HFFc6 (cell line): ENCODE results near the gene SREK1IP1. TPM values are rescaled to one million over a fixed set of nuclear protein-coding genes. Genes with fewer than 3 reads are reported as not detected.

Experiments
- DNase-seq: peaks from one replicate; pipeline ENCODE4 v3.0.0-alpha.2; 2018
- H3K27ac Mint-ChIP-seq: 2 replicates; pipeline ENCODE4 v1.8.0; 2020; ENCODE audit warnings: mild to moderate bottlenecking, mixed read lengths
- H3K27me3 Mint-ChIP-seq: 2 replicates; pipeline ENCODE4 v1.8.0; 2021; ENCODE audit warnings: mild to moderate bottlenecking, moderate library complexity, mixed read lengths; ENCODE audit not compliant: insufficient read depth
- H3K36me3 Mint-ChIP-seq: 2 replicates; pipeline ENCODE4 v1.8.0; 2021; ENCODE audit warnings: low read depth, mixed read lengths
- H3K4me1 Mint-ChIP-seq: 2 replicates; pipeline ENCODE4 v1.8.0; 2020; ENCODE audit warnings: low read depth, mixed read lengths
- H3K4me3 Mint-ChIP-seq: 2 replicates; pipeline ENCODE4 v1.8.0; 2020; ENCODE audit warnings: mild to moderate bottlenecking, moderate library complexity, mixed read lengths
- H3K9me3 Mint-ChIP-seq: 2 replicates; pipeline ENCODE4 v1.8.0; 2020; ENCODE audit warnings: mild to moderate bottlenecking, mixed read lengths
- CTCF ChIP-seq: fragments of 200-600 bp; sonication (generic); IDR thresholded peaks from 2 replicates; pipeline ENCODE4 v1.5.0; 2021; ENCODE audit warnings: antibody characterized with exemption, mild to moderate bottlenecking
- total RNA-seq, 6 experiments: library from RNA; stranded (reverse); fragmentation: NEBNext Ultra II Directional; extraction: Animal tissue kit (Norgen Biotek cat#: 25700); gene quantifications; 2 replicates in 1 of 6; 3 replicates in 5 of 6; pipeline ENCODE4 v1.2.3, GENCODE V29; 2021

Gene SREK1IP1
- total RNA-seq, 6 experiments from 2014 or later = 20.8 to 24.5 (median 22.6) TPM

GRCh38 chr5:64790210-64790609 lies 21.7 kb upstream of the SREK1IP1 start:
- Mint-ChIP-seq H3K27ac (peak overlapping the region; percentile 19; the same call in 1 of the 2 replicates), H3K4me3 (no peak overlapping the region), H3K9me3 (no peaks in the 10 kb centered on the region), H3K27me3 (no peaks in the 10 kb centered on the region), H3K4me1 (peaks cover 52% of the 10 kb centered on the region), H3K36me3 (peaks cover 13% of the 10 kb centered on the region)
- peak; percentile 60 for DNase-seq
- TF ChIP-seq CTCF = no peak

DNA sequence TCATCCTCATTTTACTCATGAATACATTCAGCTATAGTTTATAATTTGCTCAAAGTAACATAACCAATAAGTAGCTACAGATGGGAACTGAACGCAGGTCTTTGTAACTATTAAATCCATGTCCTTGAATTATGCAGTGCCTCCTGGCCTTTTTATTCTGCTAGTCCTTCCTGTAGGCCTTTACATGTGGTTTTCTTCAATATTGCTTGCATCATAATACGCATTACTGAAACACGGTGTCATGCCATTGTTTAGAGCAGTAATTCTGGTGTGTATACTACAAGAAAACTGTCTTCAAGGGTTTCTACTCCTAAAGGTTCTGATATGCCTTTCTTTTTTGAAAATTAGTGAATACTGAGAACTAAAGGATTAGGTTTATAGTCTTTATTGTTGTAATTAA lies 21.0 kb upstream of the SREK1IP1 start:
- no peak for TF ChIP-seq CTCF
- Mint-ChIP-seq H3K4me1 (peaks cover 49% of the 10 kb centered on the region), H3K4me3 (no peak overlapping the region), H3K27ac (no peak overlapping the region), H3K36me3 (peaks cover 13% of the 10 kb centered on the region), H3K9me3 (no peaks in the 10 kb centered on the region), H3K27me3 (no peaks in the 10 kb centered on the region)
- DNase-seq = peak; percentile 39

GRCh38 chr5:64788156-64788555 lies 19.7 kb upstream of the SREK1IP1 start:
- Mint-ChIP-seq H3K27me3 (no peaks in the 10 kb centered on the region), H3K4me1 (peaks cover 36% of the 10 kb centered on the region), H3K4me3 (no peak overlapping the region), H3K9me3 (no peaks in the 10 kb centered on the region), H3K36me3 (peaks cover 13% of the 10 kb centered on the region), H3K27ac (peak overlapping the region; percentile 2; the same call in 1 of the 2 replicates)
- DNase-seq = no peak
- TF ChIP-seq CTCF = no peak

- TF ChIP-seq CTCF = no peak
- H3K27me3 Mint-ChIP-seq = no peaks in the 10 kb centered on the region
- H3K4me1 Mint-ChIP-seq = peaks cover 33% of the 10 kb centered on the region
- H3K36me3 Mint-ChIP-seq = peaks cover 8% of the 10 kb centered on the region
- H3K27ac Mint-ChIP-seq = no peak overlapping the region
- no peaks in the 10 kb centered on the region for H3K9me3 Mint-ChIP-seq
- H3K4me3 Mint-ChIP-seq = no peak overlapping the region
- DNase-seq = no peak
Measured at GRCh38 chr5:64786372-64786771, 17.9 kb upstream of the SREK1IP1 start.

- H3K27me3 Mint-ChIP-seq = no peaks in the 10 kb centered on the region; the same call in 1 of the 2 replicates
- H3K9me3 Mint-ChIP-seq = no peaks in the 10 kb centered on the region
- TF ChIP-seq CTCF = peak; percentile 95
- peaks cover 14% of the 10 kb centered on the region for H3K36me3 Mint-ChIP-seq
- DNase-seq = peak; percentile 73
- no peak overlapping the region for H3K27ac Mint-ChIP-seq
- no peak overlapping the region for H3K4me3 Mint-ChIP-seq
- H3K4me1 Mint-ChIP-seq = peaks cover 18% of the 10 kb centered on the region
Measured at GRCh38 chr5:64784451-64785025, 16.0 kb upstream of the SREK1IP1 start.
